Activated naive CD4-positive, alpha-beta T cell treated with anti-CD3 and anti-CD28 coated beads, Interleukin-2, amount 50 U/mL, for 16 hours (primary cell): Measurements from ENCODE around the gene MYOG.

Experiments used
- DNase-seq: peaks from one replicate; pipeline ENCODE4 v3.0.0-alpha.2; 2020

The MYOG gene

GRCh38 chr1:203085528-203086406 is at the start of gene MYOG:
Gene MYOG, minus strand, starts transcription at chr1:203086012. Its CDS starts 51 bp downstream, at chr1:203085961.
- no peak for DNase-seq

DNA sequence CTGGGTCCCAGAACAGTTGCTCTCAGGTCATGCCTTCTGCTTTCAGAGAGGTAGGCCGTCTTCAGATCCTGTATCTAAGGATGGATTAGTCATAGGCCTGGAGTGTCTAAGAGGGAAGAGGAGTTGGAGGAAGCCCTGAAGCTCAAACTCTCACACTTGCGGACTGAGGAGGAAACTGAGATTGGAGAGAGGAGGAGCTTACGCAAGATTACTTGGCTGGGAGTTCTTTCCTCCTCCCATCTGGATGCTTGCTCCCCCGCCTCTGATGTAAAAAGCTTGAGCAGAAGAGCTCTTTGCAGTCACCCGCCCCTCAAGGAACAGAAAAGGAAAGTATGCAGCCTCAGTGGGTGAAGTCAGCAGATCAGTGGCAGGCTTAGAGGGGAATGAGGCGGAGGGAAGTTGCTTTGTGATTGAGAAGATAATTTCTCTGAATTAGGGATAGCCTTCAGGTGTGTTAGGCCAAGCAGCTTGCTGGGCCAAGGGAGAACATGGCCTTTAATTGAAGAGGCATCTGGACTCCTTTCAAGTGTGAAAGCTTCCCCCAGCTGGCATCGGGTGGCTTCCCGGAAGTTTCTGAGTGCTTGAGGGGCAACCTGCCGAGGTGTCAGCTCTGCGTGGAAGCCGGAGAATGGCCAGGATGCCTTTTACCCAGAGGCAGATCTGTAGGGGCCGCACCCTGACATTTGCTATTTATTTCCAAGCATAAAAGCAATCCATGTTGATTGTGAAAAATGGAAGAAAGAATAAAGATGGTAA is 48.3 kb upstream of the MYOG start:
- DNase-seq: no peak

DNA sequence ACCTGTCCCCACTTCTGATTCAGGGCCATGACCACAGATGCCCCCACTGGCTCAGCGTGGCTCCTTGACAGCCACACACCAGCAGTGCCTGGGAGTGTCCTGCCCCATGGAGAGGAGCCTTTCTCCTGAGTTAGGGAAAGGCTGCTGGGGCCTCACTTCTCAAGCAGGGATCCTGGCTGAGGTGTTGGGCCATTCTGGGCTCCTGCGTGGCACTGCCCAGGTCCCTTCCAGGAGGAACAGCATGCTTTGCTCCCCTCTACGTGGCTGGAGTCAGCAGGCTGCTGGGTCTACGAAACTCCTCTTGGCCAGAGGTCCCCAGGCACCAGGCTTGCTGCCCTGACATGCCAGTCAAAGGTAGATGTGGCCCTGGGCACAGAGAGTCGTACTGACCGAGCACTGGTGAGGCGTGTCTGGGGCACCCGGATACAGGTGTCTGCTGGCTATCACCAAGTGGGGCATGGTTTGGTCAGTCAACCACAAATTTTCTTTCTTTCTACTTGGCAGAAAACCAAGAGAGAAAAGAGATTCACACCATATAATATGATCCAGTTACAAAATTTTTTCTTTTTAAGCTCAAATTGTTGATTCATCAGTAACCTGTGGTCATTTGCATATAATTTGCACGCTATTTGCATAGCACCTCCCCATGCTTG is 45.9 kb upstream of the MYOG start:
- no peak for DNase-seq

DNA sequence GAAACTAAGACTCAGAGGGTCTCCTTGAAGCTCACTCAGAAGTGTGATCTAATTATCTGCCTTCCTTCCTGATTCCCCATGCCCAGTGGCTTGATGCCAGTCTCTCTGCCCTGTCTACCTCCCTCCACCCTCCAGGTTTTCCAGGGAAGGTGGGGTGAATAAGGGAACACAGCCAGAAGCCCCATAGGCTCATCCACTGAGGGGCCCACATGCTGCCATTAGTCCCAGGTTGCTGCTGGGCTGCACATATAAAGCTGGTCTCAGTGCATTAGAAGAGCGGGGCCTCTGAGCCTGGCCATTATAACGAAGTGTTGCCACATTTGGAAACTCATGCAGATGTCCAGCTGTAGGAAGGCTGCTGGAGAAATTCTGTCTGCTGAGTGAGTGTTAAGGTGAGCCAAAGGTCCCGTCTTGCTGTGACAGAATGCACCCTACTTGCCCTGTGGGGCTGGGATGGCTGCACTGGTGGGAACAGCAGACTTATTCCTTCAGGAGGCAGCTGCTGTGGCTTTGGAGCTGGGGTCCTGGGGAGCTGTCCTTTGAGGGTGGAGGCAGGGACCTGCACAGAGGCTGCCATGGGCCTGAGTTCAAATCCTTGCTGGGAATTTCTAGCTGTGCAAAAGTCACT is 44.7 kb upstream of the MYOG start:
- DNase-seq: no peak

DNA sequence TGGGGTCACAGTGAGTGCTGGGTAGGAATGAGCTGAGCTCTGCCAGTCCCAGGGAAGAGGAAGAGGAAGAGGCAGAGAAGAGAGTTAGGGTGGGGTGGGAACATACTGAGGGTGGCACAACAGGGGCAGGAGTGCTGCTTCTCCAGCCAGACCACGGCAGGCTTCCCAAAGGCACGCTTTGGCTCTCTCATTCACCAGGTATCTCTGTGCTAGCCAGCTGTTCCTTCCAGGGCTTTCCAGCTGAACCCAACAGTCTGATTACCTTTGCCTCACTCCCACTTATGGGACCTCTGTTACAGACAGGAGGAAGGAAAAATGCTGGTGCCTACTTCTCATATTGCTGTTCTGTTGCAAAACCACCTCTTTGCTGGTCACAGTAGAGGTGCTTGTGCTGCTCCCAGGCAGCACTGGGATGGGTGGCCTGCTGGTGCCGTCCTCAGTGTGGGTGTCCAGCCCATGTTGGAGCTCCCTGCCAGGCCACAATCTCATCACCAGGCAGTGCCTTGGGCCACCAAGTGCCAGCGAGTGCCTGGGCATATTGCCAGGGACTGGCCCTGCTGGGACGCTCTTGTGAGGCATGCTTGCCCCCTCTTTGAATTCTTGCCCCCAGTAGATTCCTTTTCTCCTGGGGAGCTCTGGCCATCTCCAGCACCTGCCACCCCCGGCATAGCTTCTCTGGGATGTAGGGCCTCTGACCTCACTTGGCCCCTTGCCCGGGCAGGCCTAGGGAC is 43.9 kb upstream of the MYOG start:
- DNase-seq: no peak

- DNase-seq: no peak
These were observed 43.1 kb upstream of the MYOG start for GRCh38 chr1:203128716-203129500.

DNA sequence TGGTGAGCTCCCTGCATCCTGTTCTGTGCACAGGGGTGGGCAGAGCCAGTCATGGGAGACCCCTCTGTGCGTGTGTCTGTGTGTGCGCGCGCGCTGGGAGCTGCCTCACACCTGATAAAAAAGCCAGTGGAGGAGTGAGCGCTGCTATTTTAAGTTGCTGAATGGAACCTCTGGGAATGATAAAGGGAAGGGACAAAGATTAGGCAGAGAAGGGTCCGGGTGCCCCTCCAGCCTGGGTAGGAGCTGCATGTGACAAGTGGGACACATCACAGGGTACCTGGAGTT is 42.6 kb upstream of the MYOG start:
- no peak for DNase-seq

- DNase-seq: no peak
These were observed 42.0 kb upstream of the MYOG start, which contains the start of gene ADORA1 for GRCh38 chr1:203127666-203128430. Gene ADORA1, plus strand, starts transcription at chr1:203127726. Its CDS starts 1,116 bp downstream, at chr1:203128842.

- DNase-seq: no peak
These were observed 41.3 kb upstream of the MYOG start for GRCh38 chr1:203126866-203127665.

- no peak for DNase-seq
These were observed 40.5 kb upstream of the MYOG start for GRCh38 chr1:203126151-203126865.

DNA sequence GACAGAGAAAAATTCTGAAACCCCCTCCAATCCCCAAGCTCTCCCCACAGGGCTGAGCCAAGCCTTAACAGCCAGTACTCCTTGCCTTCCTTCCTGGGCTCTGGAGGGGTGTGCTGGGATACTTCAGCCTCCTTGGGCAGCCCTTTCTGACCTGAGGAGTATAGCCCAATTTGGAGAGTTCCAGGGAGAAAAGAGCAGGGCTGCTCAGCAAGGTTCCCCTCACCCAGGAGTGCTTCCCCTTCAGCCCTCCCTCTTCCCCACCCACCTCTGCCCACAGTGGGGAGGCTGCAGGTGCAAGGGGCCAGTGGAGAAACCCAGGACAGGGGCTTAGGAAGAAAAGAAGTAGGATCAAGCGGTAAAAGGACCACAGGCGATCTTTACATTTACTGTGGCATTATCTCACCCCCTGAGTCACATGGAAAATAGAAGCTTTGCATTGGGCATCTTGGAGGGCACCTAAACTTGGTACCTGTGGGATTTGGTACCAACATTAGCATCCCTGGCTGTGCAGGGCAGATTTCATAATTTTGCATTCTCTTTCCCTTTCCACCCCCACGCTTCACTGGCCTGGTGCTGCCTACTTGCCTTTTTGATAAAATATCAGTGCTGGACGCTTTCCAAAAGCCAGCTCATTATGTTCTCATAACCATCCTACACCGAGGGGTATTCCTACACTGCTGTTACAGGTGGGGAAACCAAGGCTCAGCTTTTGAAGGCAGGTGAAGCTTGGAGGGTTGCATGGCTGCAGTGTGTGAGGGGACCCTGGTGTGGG is 38.9 kb upstream of the MYOG start:
- no peak for DNase-seq

- DNase-seq: no peak
These were observed 38.2 kb upstream of the MYOG start for GRCh38 chr1:203124011-203124410.

GRCh38 chr1:203122159-203122558 is 36.3 kb upstream of the MYOG start:
- DNase-seq: no peak

GRCh38 chr1:203121186-203122015 is 35.6 kb upstream of the MYOG start:
- DNase-seq: no peak

DNA sequence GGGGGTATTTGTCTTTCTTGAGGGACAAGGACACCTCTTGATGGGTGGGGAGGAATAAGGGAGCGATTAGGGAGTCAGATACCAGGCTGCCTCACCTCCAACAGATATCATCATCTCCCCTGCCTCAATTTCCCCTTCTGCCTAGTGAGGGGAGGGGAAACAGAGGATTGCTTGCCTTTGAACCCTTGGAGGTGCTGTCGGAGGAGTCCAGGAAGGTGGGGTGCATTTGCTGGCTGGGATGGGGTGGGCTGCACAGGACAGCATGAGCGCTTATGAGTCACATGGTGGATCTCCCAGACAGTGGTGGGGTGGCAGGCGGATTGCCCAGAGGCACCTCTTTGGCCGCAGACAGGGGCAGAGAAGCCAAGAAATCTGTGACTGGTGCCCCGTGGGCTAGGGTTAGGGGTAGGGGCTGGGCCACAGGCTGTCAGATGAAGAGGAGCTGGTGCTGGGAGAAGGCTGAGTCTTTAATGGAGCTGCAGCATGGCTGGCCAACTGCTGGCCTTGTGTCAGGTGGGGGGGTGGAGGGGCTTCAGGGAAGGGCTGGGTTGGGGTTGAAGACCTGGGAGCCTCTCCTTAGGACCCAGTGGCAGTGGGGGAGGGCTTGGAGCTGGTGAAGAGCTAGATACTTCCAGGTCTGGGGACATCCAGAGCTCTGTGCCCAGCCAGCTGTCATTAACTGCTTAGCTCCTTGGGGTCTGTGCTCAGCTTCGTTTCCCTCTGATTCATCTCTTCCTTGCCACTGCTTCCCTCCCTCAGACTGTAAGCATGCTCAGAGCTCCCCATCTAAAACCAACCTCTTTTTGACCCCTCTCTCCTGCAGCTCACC is 34.7 kb upstream of the MYOG start:
- no peak for DNase-seq
